HG03103 (cell line): ENCODE measurements around the gene NEK4.
"Not testable (repeated sequence)": the region's sequence is repeated elsewhere in the genome, so short reads cannot be mapped to it uniquely, and the experiment has no call there.

Experiments used
- ATAC-seq: cut with Tn5 transposase; IDR thresholded peaks from one replicate; pipeline ENCODE4 v1.9.1; 2021; ENCODE audit warnings: low read depth; ENCODE audit not compliant: unreplicated experiment

The NEK4 gene

DNA sequence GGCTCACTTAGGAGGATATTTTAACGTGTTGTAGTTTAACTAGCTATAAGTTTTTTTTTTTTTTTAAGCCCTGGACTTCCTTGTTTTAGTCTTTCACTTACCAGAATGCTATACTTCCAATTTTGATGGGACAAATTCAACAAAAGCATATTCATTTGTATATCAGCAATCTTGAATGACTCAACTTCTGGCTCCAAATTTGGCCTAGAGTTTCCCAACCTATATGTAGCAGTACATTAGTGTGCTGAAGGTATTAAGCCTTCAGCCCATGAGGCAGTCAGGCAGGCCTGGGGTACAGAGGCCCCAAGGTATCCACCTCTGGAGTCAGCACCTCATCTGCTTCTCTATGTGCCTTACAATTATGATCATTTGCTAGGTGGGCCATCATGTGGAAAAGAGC lies 90.9 kb downstream of the NEK4 start:
- no peak for ATAC-seq

DNA sequence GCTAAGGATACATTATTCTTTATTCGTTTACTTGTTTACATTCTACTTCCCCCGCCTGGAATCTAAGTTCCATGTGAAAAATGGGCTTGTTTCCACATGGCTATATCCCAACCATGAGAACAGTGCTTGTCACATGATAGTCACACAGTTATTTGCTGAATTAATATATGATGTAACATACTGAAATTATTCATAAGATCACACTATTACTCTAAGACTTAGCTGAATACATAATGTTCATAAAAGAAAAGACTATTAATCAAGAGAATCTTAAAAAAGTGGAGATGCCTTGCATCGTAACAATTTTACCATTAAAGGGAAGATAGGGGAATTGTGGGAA lies 91.6 kb downstream of the NEK4 start:
- ATAC-seq, result no peak

DNA sequence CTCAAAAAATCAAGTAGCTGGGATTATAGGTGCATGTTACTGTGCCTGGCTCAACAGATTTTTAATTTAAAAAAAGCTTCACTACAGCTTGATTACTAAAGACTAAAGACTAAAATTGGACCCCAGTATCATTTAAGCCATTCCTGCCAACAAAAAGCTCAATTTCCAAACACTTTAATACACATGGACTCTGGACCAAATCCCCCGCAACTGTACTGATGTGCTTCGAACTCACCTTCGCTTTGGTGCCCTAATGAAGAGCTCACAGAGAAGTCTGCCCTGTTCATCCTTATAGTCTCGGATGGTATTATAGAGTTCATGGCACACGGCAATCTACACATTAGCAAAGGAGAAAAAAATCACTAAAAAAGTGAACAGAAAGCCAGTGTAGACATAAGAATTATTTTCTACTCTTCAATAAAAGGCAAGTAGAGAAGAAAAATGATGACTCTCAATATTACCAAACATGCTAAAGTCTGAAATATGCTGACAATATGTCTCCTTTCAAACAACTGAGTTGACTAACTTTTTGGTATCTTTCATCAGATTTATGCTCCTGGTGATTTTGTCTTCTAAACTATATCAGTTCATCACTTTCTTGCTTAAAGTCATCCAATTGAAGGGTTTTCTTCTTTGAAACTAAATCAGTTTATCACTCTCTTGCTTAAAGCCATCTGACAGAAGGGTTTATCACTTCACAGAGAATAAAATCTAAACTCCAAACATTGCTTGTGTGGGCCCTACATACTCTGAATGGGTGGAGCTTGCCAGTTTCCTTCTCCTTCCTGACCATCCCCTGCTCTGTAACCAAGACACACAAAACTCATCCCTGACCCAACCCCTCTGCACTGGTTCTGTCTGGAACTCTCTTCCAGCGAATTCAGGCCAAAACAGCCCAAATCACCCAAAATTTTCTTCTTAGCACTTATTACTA lies 92.2 kb downstream of the NEK4 start:
- no peak for ATAC-seq

DNA sequence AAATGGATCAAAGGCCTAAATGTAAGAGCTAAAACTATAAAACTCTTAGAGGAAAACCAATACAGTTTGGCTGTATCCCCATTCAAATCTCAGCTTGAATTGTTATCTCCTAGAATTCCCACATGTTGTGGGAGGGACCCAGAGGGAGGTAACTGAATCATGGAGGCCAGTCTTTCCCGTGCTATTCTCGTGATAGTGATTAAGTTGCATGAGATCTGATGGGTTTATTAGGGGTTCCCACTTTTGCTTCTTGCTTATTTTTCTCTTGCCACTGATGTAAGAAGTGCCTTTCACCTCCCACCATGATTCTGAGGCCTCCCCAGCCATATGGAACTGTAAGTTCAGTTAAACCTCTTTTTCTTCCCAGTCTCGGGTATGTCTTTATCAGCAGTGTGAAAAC lies 94.5 kb downstream of the NEK4 start:
- not testable (repeated sequence) for ATAC-seq

DNA sequence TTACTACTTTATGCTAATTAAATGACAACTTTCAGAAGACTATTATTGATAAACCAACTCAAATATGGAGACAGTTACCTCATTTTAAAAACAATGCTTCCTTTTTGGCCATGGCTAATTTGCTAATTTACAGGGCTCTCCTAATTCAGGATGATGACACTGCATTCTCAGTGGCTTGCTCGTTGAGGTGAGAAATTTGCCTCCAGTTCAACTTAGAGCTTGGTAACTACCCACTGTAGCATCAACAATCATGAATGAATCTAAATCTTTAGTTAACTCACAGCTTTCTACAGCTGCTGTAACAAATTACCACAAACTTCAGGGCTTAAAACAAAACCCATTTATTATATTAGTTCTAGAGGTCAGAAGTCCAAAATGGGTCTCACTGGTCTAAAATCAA lies 99.1 kb downstream of the NEK4 start:
- ATAC-seq, result no peak

DNA sequence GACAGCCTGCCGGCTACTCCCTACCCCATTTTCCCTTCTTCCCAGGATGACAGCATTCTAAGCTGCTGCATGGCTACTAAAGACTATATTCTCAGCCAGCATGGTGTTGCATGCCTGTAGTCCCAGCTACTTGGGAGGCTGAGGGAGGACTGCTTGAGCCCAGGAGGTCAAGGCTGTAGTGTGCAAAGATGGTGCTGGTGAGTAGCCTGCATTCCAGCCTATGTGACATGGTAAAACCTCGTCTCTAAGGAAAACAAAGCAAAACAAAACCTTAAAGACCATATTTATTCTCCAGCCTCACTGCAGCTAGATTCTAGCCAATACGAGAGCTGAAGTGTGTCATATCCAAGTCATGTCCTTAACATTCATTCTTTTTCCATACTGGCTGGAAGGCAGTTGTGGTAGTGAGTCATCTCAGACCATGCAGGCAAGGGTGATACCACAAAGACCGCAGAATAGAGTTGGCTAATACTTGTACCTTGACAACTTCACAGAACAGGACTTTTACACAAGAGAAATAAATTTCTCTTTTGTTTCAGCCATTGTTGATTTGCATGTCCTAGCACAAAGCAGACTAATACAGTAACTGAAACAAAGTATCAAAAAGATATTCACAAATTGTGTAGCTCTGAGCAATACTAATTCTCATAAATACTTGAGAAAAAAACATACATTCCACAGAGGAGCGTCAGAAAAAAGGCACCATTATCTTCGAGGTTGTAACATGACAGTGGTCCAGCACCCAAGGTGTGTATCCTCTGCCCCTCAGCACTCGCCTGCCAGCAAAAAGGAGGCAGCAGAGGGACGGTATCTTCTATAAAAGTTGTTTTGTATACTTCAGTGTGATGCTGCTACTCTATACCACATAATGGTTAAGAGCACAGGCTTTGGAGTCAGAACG lies 99.9 kb downstream of the NEK4 start:
- peak; percentile 76 for ATAC-seq

DNA sequence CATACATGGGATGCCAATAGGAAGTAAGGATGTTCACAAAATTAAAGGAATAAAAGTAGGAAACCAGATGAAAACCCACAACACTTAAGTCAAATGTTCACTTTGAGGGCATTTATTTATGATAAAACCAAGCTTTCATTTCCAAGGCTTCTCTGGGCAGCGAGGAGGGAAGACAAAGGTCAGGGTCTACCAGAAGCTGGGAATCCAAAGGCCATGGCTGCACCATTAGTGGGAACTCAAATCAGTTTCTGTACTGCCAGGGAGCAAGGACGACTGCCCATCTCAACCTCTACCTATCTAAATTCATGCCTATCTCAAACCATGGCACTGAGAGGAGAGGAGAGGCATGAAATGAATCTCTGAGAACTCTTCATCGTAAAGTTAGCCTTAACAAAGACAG lies 107.6 kb downstream of the NEK4 start:
- ATAC-seq, result no peak

DNA sequence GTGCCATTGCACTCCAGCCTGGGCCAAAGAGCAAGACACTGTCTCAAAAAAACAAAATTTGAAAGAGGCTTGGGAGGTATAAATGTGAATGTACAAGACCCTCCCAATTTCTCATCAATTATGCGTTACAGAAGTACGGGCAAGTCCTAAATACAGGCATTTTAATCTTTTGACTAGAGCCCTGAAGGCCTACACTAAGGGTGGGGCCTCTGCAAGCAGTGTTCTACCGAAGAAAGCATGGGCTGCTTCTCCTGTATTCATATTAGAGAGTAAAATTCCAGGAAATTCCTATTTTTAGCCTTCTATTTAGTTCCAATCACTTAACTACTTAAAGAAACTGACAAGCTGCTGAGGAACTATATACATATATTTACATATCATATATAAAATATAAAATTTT lies 110.7 kb downstream of the NEK4 start:
- ATAC-seq, result no peak
